Retinal pigment epithelial cell (primary cell): ENCODE results near the gene GLB1L2.

Experiments
- DNase-seq: peaks from one replicate; pipeline ENCODE4 v3.0.0-alpha.2; 2010; ENCODE audit warnings: low read depth
- H3K4me3 ChIP-seq: 2 replicates; pipeline ENCODE4 v1.5.1; 2011; ENCODE audit warnings: mild to moderate bottlenecking, low read length, control low read depth, moderate library complexity
- CTCF ChIP-seq: conservative IDR thresholded peaks from 2 replicates; pipeline ENCODE4 v1.5.1; 2011; ENCODE audit warnings: low read depth, low read length, control low read depth, inconsistent platforms

GLB1L2 gene

GRCh38 chr11:134398644-134399292 lies 67.0 kb downstream of the GLB1L2 start:
- no peak for TF ChIP-seq CTCF
- no peak overlapping the region for H3K4me3 ChIP-seq
- no peak for DNase-seq

- DNase-seq = no peak
- no peak overlapping the region for H3K4me3 ChIP-seq
- no peak for TF ChIP-seq CTCF
These were observed 67.5 kb downstream of the GLB1L2 start for GRCh38 chr11:134399293-134399654.

GRCh38 chr11:134399996-134400395 lies 68.2 kb downstream of the GLB1L2 start:
- DNase-seq = no peak
- no peak overlapping the region for H3K4me3 ChIP-seq
- no peak for TF ChIP-seq CTCF

- TF ChIP-seq CTCF = no peak
- H3K4me3 ChIP-seq = no peak overlapping the region
- DNase-seq = no peak
These were observed 70.3 kb downstream of the GLB1L2 start for GRCh38 chr11:134401825-134402809.

- TF ChIP-seq CTCF = no peak
- no peak overlapping the region for H3K4me3 ChIP-seq
- DNase-seq = no peak
These were observed 71.1 kb downstream of the GLB1L2 start for GRCh38 chr11:134402910-134403309.

- H3K4me3 ChIP-seq = no peak overlapping the region
- no peak for DNase-seq
- no peak for TF ChIP-seq CTCF
These were observed 73.0 kb downstream of the GLB1L2 start for GRCh38 chr11:134404575-134405341.
